ENCODE data around the gene TMEM151B.

DNA sequence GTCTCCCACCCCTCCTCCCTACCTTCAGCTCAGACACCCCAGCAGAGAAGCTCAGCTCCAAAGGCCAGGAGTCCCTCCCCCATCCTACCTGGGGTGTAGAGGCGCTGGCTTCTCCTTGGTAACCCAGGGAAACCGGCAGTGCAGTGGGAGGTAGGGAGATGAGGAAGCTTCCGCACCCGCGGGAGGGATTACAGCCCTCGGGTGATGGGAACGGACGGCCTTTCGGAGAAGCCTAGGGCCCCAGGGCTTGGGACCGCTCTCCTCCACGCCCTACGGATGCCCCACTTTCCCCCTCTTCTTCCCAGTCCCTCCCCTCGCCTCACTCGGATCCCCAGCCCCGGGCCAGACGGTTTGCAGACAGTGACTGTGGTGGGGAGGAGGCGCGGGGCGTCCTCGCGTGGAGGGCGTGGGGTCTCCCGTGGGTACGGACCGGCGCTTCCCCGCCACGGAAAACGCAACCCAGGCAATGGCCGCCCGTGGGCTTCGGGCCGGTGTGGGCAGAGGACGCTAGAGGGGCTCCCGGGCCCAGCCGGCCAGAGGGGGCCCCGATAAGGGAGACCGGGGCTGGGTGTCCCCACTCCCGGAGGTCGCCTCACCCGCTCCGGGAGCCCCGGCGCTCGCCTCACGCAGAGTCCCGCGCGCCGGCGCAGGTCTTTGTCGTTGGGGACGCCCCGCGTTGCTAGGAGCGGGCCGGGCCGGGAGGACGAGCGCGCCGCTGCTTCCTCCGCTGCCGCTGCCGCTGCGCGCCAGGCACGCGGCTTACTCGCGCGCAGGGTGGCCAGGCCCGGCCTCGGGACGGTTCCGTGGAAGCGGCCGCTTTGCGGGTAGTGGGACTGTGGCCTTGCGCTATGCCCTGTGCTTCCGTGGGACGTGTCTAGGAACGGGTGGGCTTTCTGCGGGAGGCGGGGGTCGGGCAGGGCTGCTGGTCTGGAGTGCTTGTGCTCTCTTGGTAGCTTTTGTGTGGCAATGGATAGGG, 27.1 kb downstream of the TMEM151B start:
- no peak for TF ChIP-seq POLR2A (IDR thresholded peaks at IDR 0.05)
- TF ChIP-seq, protein P1, sequence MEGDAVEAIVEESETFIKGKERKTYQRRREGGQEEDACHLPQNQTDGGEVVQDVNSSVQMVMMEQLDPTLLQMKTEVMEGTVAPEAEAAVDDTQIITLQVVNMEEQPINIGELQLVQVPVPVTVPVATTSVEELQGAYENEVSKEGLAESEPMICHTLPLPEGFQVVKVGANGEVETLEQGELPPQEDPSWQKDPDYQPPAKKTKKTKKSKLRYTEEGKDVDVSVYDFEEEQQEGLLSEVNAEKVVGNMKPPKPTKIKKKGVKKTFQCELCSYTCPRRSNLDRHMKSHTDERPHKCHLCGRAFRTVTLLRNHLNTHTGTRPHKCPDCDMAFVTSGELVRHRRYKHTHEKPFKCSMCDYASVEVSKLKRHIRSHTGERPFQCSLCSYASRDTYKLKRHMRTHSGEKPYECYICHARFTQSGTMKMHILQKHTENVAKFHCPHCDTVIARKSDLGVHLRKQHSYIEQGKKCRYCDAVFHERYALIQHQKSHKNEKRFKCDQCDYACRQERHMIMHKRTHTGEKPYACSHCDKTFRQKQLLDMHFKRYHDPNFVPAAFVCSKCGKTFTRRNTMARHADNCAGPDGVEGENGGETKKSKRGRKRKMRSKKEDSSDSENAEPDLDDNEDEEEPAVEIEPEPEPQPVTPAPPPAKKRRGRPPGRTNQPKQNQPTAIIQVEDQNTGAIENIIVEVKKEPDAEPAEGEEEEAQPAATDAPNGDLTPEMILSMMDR (IDR thresholded peaks at IDR 0.05) = no peak
